Measurements from ENCODE around the gene YIPF6. TPM values are rescaled to one million over a fixed set of nuclear protein-coding genes. Genes with fewer than 3 reads are reported as not detected.
"Not testable (repeated sequence)": the region's sequence is repeated elsewhere in the genome, so short reads cannot be mapped to it uniquely, and the experiment has no call there.

The YIPF6 gene
- total and polyA plus RNA-seq, 2 donors (not counting 1 experiment from before 2014, with no cell fraction given) = 2.4 to 18.6 TPM

DNA sequence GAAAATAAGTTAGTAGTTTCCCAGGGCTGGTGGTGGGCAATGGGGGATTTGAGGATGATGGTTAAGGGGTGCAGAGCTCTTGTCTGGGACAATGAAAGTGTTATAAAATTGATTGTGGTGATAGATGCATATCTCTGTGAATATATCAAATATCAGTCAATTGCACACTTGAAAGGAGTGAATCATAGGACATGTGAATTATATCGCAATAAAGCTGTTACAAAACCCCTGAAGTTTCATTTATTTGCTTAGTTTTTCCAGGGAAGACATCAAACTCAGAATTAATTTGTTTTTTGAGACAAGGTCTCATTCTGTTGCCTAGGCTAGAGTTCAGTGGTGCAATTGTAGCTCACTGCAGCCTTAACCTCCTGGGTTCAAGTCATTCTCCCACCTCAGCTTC, 17.9 kb upstream of the YIPF6 start:
- Histone ChIP-seq H2AFZ (ENCODE audit: insufficient read depth, low read depth, low read length, poor library complexity, severe bottlenecking) (no peak overlapping the region), H3K4me2 (replicated peaks; ENCODE audit: low read depth, low read length, poor library complexity, severe bottlenecking) (no peak overlapping the region), H3K4me1 (ENCODE audit: control insufficient read depth in 2 of 2, insufficient read depth in 2 of 2, low read length in 2 of 2) (no peaks in the 10 kb centered on the region), H3K36me3 (replicated peaks in 1 of 2; ENCODE audit: control extremely low read depth in 1 of 2, control insufficient read depth in 1 of 2, extremely low read depth in 1 of 2, insufficient read depth in 2 of 2, low read length in 1 of 2) (no peaks in the 10 kb centered on the region), H3K4me3 (ENCODE audit: control extremely low read depth in 1 of 5, extremely low read depth in 1 of 5, insufficient read depth in 1 of 5, low read depth in 2 of 5, low read length in 4 of 5) (no peak overlapping the region), H3K27ac (ENCODE audit: low read length in 2 of 2) (no peak overlapping the region), H3K9ac (ENCODE audit: low read length) (no peak overlapping the region), H3K27me3 (replicated peaks in 1 of 4; ENCODE audit: control extremely low read depth in 1 of 4, control insufficient read depth in 3 of 4, insufficient read depth in 4 of 4, low read length in 3 of 4) (no peaks in the 10 kb centered on the region), H3K79me2 (ENCODE audit: control insufficient read depth, insufficient read depth, low read length) (no peaks in the 10 kb centered on the region), H3K9me3 (ENCODE audit: control extremely low read depth in 1 of 3, control insufficient read depth in 2 of 3, insufficient read depth in 1 of 3, low read length in 2 of 3) (peaks cover 0 to 3% (median 0%) of the 10 kb centered on the region in 3 donors), H4K20me1 (ENCODE audit: control insufficient read depth, insufficient read depth, low read length, poor library complexity, severe bottlenecking) (no peaks in the 10 kb centered on the region)
- Mint-ChIP-seq H3K27ac (no peak overlapping the region), H3K9me3 (ENCODE audit: insufficient read depth) (no peaks in the 10 kb centered on the region), H3K4me3 (no peak overlapping the region), H3K27me3 (no peaks in the 10 kb centered on the region), H3K4me1 (no peaks in the 10 kb centered on the region)
- WGBS (ENCODE audit: insufficient coverage) = no CpG with 5 or more reads among the region's 1 CpG
- DNase-seq (no peak), ATAC-seq (ENCODE audit: low read depth) (no peak)
- CTCF ChIA-PET = no interaction called here
- POLR2A ChIA-PET = no interaction called here
- no peak for TF ChIP-seq EZH2 (IDR thresholded peaks at IDR 0.05; ENCODE audit: borderline replicate concordance, insufficient read depth, low read depth, low read length, poor library complexity, severe bottlenecking)
- TF ChIP-seq, protein P1, sequence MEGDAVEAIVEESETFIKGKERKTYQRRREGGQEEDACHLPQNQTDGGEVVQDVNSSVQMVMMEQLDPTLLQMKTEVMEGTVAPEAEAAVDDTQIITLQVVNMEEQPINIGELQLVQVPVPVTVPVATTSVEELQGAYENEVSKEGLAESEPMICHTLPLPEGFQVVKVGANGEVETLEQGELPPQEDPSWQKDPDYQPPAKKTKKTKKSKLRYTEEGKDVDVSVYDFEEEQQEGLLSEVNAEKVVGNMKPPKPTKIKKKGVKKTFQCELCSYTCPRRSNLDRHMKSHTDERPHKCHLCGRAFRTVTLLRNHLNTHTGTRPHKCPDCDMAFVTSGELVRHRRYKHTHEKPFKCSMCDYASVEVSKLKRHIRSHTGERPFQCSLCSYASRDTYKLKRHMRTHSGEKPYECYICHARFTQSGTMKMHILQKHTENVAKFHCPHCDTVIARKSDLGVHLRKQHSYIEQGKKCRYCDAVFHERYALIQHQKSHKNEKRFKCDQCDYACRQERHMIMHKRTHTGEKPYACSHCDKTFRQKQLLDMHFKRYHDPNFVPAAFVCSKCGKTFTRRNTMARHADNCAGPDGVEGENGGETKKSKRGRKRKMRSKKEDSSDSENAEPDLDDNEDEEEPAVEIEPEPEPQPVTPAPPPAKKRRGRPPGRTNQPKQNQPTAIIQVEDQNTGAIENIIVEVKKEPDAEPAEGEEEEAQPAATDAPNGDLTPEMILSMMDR (IDR thresholded peaks at IDR 0.05) = no peak
- intact Hi-C loops (cut with micrococcal nuclease) = no loop called here

DNA sequence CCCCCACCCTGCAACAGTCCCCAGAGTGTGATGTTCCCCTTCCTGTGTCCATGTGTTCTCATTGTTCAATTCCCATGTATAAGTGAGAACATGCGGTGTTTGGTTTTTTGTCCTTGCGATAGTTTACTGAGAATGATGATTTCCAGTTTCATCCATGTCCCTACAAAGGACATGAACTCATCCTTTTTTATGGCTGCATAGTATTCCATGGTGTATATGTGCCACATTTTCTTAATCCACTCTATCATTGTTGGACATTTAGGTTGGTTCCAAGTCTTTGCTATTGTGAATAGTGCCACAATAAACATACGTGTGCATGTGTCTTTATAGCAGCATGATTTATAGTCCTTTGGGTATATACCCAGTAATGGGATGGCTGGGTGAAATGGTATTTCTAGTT, 12.7 kb upstream of the YIPF6 start:
- H3K9me3 Mint-ChIP-seq (ENCODE audit: insufficient read depth); H3K4me3 Mint-ChIP-seq; ATAC-seq (ENCODE audit: low read depth); H3K9ac ChIP-seq (ENCODE audit: low read length); H3K27me3 ChIP-seq (replicated peaks in 1 of 4; ENCODE audit: control extremely low read depth in 1 of 4, control insufficient read depth in 3 of 4, insufficient read depth in 4 of 4, low read length in 3 of 4); DNase-seq; H3K36me3 ChIP-seq (replicated peaks in 1 of 2; ENCODE audit: control extremely low read depth in 1 of 2, control insufficient read depth in 1 of 2, extremely low read depth in 1 of 2, insufficient read depth in 2 of 2, low read length in 1 of 2); H3K4me1 Mint-ChIP-seq; H4K20me1 ChIP-seq (ENCODE audit: control insufficient read depth, insufficient read depth, low read length, poor library complexity, severe bottlenecking); H3K4me3 ChIP-seq (ENCODE audit: control extremely low read depth in 1 of 5, extremely low read depth in 1 of 5, insufficient read depth in 1 of 5, low read depth in 2 of 5, low read length in 4 of 5); H3K27me3 Mint-ChIP-seq; CTCF ChIA-PET; H3K4me2 ChIP-seq (replicated peaks; ENCODE audit: low read depth, low read length, poor library complexity, severe bottlenecking); H3K79me2 ChIP-seq (ENCODE audit: control insufficient read depth, insufficient read depth, low read length); H3K4me1 ChIP-seq (ENCODE audit: control insufficient read depth in 2 of 2, insufficient read depth in 2 of 2, low read length in 2 of 2); H3K27ac Mint-ChIP-seq; H3K9me3 ChIP-seq (ENCODE audit: control extremely low read depth in 1 of 3, control insufficient read depth in 2 of 3, insufficient read depth in 1 of 3, low read length in 2 of 3); H2AFZ ChIP-seq (ENCODE audit: insufficient read depth, low read depth, low read length, poor library complexity, severe bottlenecking); intact Hi-C loops (cut with micrococcal nuclease); H3K27ac ChIP-seq (ENCODE audit: low read length in 2 of 2); POLR2A ChIA-PET: not testable (repeated sequence)
- WGBS (ENCODE audit: insufficient coverage) = no CpG with 5 or more reads among the region's 3 CpGs

Measured in B cell (primary cell).